H1 (cell line): ENCODE measurements around the gene COL4A2. TPM values are rescaled to one million over a fixed set of nuclear protein-coding genes. Genes with fewer than 3 reads are reported as not detected.

ENCODE experiments used
- ATF2 ChIP-seq: IDR thresholded peaks from 2 replicates; pipeline ENCODE4 v1.6.1; 2012; ENCODE audit warnings: low read length, inconsistent platforms
- SIRT6 ChIP-seq: IDR thresholded peaks from one replicate; pipeline ENCODE4 v1.7.1; 2012; ENCODE audit warnings: low read length, inconsistent platforms
- YY1 ChIP-seq: IDR thresholded peaks from 2 replicates; pipeline ENCODE4 v1.6.1; 2011; ENCODE audit warnings: low read depth, mild to moderate bottlenecking, low read length
- polyA plus RNA-seq, 7 experiments: library from polyadenylated mRNA; depleted of rRNA in 3 of 7; stranded (reverse) in 5 of 7; unstranded in 2 of 7; fragments of >200 nt in 5 of 7; fragments of 200-250 nt in 2 of 7; gene quantifications; 1 replicate in 5 of 7; 2 replicates in 1 of 7; 4 replicates in 1 of 7; pipeline versions ENCODE4 v1.2.1 to v1.2.3, GENCODE V29; 2011 to 2013; ENCODE audit warnings: missing spikeins in 2 of 7, mixed read lengths in 2 of 7
- total RNA-seq: library from RNA; stranded (reverse); fragmentation: NEBNext Ultra II Directional; extraction: Animal tissue kit (Norgen Biotek cat#: 25700); gene quantifications from 2 replicates; pipeline ENCODE4 v1.2.1, GENCODE V29; 2021

COL4A2 gene
- total and polyA plus RNA-seq, 2 of the 8 experiments (the other 6 are each of a cell fraction or from before 2014, with no cell fraction given): 80.4 to 87.3 TPM

- TF ChIP-seq ATF2 (no peak), YY1 (no peak), SIRT6 (no peak)
These were observed 249.1 kb downstream of the COL4A2 start (continued) for GRCh38 chr13:110556224-110556606.
